GM10248 (cell line): ENCODE data around the gene ABCA7.
A peak's percentile ranks its signal among the peaks of the same experiment; 100 is the strongest.

ENCODE experiments used
- CTCF ChIA-PET: fragments of 300-600 bp; sonication (Branson Sonifier 250); formaldehyde crosslinking; extraction: SDS; loops from one replicate; lab custom pipeline; 2021; ENCODE audit warnings: antibody characterized with exemption; lab: Yijun Ruan, JAX
- POLR2A ChIA-PET: fragments of 350-650 bp; sonication (Branson Sonifier 250); formaldehyde crosslinking; extraction: SDS; loops from one replicate; lab custom pipeline; 2020; ENCODE audit warnings: antibody characterized with exemption; lab: Yijun Ruan, JAX
- DNase-seq: peaks from one replicate; pipeline ENCODE4 v3.0.0; 2012; ENCODE audit errors: extremely low spot score
- CTCF ChIP-seq: IDR thresholded peaks from 2 replicates; pipeline ENCODE4 v1.5.1; 2012; ENCODE audit warnings: mild to moderate bottlenecking, low read depth; ENCODE audit errors: extremely low read depth, missing control alignments, control extremely low read depth

The ABCA7 gene

GRCh38 chr19:1085676-1086442 lies 46.0 kb downstream of the ABCA7 start:
- ChIA-PET CTCF (interaction anchor here (0.9 to 2.4 kb wide), 4 partner anchors 8 to 21 kb away, joined by 4 to 10 read pairs (median 4); partner anchors contain the start of gene ARHGAP45), POLR2A (interaction anchor here (0.7 kb wide), 1 partner anchor 123 kb away, joined by 3 read pairs; no protein-coding TSS in a partner anchor)
- TF ChIP-seq CTCF = no peak
- no peak for DNase-seq

- DNase-seq = no peak
- no peak for TF ChIP-seq CTCF
- CTCF ChIA-PET = interaction anchor here (1.1 to 2.0 kb wide), 4 partner anchors 8 to 158 kb away, joined by 4 to 5 read pairs (median 5); no protein-coding TSS in a partner anchor
- POLR2A ChIA-PET = interaction anchor here (0.7 kb wide), 1 partner anchor 123 kb away, joined by 3 read pairs; no protein-coding TSS in a partner anchor
These were observed 46.7 kb downstream of the ABCA7 start for GRCh38 chr19:1086613-1087012.

- POLR2A ChIA-PET = interaction anchor here (0.7 to 1.0 kb wide), 2 partner anchors 13 to 21 kb away, joined by 4 read pairs; no protein-coding TSS in a partner anchor
- DNase-seq = no peak
- peak; percentile 7 for TF ChIP-seq CTCF
- CTCF ChIA-PET = interaction anchor here (1.1 to 2.0 kb wide), 5 partner anchors 9 to 157 kb away, joined by 3 to 5 read pairs (median 5); no protein-coding TSS in a partner anchor
These were observed 48.0 kb downstream of the ABCA7 start for GRCh38 chr19:1087813-1088415.

- ChIA-PET CTCF (interaction anchor here (1.0 to 1.3 kb wide), 4 partner anchors 8 to 155 kb away, joined by 3 to 5 read pairs (median 4); no protein-coding TSS in a partner anchor), POLR2A (interaction anchor here (0.5 to 1.4 kb wide), 4 partner anchors 11 to 251 kb away, joined by 3 to 4 read pairs (median 4); no protein-coding TSS in a partner anchor)
- DNase-seq = no peak
These were observed 48.6 kb downstream of the ABCA7 start for GRCh38 chr19:1088416-1089010.

GRCh38 chr19:1089126-1089771 lies 49.3 kb downstream of the ABCA7 start:
- no peak for DNase-seq
- no peak for TF ChIP-seq CTCF
- CTCF ChIA-PET = interaction anchor here (1.0 to 2.0 kb wide), 4 partner anchors 9 to 155 kb away, joined by 3 to 5 read pairs (median 4); no protein-coding TSS in a partner anchor
- POLR2A ChIA-PET = interaction anchor here (0.5 to 1.4 kb wide), 2 partner anchors 17 to 251 kb away, joined by 3 read pairs; no protein-coding TSS in a partner anchor

More at GRCh38 chr19:1088416-1089010, 48.6 kb downstream of the ABCA7 start:
- no peak for TF ChIP-seq CTCF
